GM18519 (cell line): ENCODE data around the gene CCZ1.
"Not testable (repeated sequence)": the region's sequence is repeated elsewhere in the genome, so short reads cannot be mapped to it uniquely, and the experiment has no call there.

ENCODE experiments used
- ATAC-seq: cut with Tn5 transposase; IDR thresholded peaks from one replicate; pipeline ENCODE4 v1.9.1; 2021; ENCODE audit warnings: mild to moderate bottlenecking, moderate library complexity; ENCODE audit not compliant: unreplicated experiment, low FRiP score

CCZ1 gene

DNA sequence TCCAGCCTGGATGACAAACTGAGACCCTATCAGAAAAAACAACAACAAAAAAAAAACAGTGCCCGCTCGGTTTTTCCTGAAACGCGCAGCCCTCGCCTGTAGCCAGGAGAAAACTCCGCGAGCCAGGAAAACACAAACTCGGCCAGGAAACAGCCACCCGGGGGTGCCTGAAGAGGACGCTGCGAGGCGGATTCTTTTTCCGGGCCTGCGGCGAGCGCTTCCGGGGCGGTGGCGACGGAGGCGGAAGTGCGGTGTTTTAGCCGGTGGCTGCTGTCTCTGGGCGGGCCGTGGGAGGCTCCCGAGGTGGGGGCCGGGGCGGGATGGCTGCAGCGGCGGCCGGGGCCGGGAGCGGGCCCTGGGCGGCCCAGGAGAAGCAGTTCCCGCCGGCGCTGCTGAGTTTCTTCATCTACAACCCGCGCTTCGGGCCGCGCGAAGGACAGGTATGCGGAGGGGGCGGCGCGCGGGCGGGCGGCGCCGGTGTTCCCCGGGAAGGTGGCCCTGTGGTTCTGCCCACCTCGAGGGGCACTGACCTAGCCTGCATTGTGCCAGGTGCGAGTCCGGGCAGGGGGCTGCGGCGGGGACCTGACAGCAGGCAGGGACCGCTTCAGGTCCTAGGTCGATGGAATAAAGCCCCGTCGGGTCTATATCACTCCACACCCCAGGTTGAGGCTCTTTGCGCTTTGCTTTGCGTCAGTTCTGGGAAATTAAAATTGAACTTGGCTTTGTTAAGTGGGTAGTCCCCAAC, at the start of gene CCZ1:
Gene CCZ1, plus strand, starts transcription at position 254 of the 745 bp plus-strand sequence. Its CDS starts 67 bp downstream, at position 321.
- peak; percentile 64 for ATAC-seq

- ATAC-seq, result no peak
These were observed 47.6 kb upstream of the CCZ1 start for GRCh38 chr7:5850944-5851343.

- ATAC-seq, result no peak
These were observed 43.8 kb upstream of the CCZ1 start for GRCh38 chr7:5854738-5855137.

DNA sequence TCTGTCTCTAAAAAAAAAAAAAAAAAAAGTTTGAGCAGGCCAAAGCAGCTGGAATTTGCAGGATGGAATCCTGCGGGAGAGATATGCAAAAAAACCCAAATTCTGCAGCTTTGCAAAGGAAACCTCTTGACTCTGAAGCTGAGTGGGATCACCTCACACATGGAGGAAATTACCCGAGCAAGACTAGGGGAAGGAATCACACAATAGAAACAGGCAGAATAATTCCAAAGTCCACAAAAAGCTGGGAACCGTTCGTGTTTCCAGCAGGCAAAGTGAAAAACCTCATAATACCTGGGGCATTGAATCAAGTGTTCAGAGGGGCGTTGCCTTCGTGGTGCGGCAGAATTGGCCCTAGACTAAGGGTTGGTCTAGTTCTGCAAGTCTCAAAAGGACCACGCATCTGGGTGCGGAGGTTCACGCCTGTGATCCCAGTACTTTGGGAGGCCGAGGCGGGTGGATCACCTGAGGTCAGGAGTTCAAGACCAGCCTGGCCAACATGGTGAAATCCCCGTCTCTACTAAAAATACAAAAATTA, 41.4 kb upstream of the CCZ1 start:
- not testable (repeated sequence) for ATAC-seq

- ATAC-seq, result not testable (repeated sequence)
These were observed 40.0 kb upstream of the CCZ1 start for GRCh38 chr7:5858494-5858893.

- ATAC-seq, result not testable (repeated sequence)
These were observed 37.3 kb upstream of the CCZ1 start for GRCh38 chr7:5861281-5861680.

DNA sequence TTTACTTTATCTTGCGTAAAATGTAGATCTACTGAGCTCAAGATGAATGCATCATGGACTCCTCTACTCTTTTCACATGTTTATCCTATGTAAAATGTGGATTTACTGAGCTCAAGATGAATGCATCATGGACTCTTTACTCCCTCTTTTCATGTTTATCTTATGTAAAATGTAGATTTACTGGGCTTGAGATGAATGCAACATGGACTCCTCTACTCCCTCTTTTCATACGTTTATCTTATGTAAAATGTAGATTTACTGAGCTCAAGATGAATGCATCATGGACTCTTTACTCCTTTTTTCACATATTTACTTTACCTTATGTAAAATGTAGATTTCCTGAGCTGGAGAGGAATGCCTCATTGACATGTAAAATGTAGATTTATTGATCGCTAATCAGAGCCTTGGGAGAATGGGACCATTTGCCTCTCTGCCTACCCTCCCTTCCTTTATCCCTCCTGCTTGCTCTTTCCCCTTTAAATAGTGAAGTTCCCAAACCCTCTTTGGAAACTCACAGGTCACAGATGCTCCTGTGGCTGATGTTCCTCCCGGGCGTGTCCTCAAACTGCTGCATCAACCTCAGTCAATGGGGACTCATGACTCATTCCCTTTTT, 35.7 kb upstream of the CCZ1 start:
- not testable (repeated sequence) for ATAC-seq

GRCh38 chr7:5865279-5865931, 33.1 kb upstream of the CCZ1 start:
- not testable (repeated sequence) for ATAC-seq

DNA sequence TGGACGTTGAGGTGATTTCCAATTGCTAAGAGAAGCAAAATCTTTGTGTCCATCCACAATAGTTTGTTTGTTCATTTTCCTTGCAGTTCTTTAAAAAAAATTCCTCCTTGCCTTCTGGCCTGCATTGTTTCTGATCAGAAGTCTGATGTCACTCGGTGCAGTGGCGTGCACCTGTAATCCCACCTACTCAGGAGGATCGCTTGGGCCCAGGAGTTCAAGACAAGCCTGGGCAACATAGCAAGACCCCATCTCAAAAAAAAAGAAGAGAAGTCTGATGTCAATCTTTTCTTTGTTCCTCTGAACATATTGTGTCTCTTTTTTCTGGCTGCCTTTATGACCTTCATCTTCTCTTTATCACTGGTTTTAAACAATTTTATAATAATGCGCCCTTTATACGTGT, 31.5 kb upstream of the CCZ1 start:
- ATAC-seq, result no peak

DNA sequence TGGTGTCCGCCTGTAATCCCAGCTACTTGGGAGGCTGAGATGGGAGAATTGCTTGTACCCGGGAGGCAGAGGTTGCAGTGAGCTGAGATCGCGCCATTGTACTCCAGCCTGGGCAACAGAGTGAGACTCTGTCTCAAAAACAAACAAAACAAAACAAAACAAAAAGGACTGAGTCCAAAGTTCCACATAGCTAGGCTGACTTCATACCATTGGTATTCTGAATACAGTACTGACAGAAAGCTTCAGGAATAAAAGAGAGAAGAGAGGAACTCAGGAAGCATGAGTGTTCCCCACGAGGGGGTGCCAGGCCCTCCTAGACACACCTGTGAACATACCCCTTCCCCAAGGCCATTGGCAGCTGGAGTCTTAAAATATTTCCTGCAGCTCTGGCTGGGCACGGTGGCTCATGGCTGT, 29.6 kb upstream of the CCZ1 start:
- ATAC-seq, result not testable (repeated sequence)

- ATAC-seq, result no peak
These were observed 28.8 kb upstream of the CCZ1 start for GRCh38 chr7:5869691-5870090.

GRCh38 chr7:5870311-5870710, 28.2 kb upstream of the CCZ1 start:
- no peak for ATAC-seq

DNA sequence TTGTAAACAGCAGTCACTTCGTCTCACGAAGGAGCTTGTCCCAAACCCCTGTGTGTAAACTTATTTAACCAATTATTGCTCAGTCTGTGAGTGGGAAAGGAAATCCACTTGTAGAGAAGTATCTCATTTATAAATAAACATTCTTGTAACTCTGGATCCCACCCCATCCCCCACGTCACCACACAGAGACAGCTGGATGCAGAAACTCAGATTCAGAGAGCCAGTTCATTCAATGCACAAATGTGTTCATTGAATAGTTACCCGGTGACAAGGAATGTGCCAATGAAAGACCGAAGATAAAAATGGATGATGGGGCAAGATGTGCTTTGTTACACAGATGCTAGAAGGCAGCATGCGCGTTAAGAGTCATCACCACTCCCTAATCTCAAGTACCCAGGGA, 26.2 kb upstream of the CCZ1 start:
- no peak for ATAC-seq

- ATAC-seq, result not testable (repeated sequence)
These were observed 18.9 kb upstream of the CCZ1 start for GRCh38 chr7:5879591-5879990.

- ATAC-seq, result not testable (repeated sequence)
These were observed 18.4 kb upstream of the CCZ1 start for GRCh38 chr7:5880106-5880505.

DNA sequence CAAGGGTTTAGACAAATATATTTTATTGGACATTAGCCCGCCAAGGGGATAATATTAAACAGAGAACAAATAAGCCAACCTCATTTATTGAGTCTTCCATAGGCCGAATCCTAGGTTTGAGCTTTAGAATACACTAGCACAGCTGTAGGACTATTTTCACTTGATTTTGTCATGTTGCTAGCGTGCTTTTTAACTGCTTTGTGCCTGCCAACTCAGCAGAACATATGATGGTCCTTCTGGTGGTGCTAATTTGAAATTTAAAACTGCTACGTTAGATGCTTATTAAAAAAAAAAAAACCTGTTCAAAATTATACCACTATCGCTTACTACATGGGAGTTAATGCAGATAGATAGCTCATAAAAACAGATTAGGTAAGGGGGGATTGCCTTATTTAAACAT, 14.1 kb upstream of the CCZ1 start:
- not testable (repeated sequence) for ATAC-seq

GRCh38 chr7:5888021-5888420, 10.5 kb upstream of the CCZ1 start:
- ATAC-seq, result not testable (repeated sequence)

DNA sequence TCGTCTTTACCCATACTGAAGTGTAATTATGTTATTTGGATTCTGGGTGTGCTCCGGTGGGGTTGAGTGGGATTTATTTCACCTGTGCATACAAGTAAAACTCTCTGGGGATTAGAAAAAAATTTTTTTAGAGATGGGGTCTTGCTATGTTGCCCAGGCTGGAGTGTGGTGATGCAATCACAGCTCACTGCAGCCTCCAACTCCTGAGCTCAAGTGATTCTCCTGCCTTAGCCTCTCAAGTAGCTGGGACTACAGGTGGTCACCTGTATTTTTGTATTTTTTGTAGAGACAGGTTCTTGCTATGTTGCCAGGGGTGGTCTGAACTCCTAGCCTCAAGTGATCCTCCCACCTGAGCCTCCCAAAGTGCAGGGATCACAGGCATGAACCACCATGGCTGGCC, 8.3 kb upstream of the CCZ1 start:
- not testable (repeated sequence) for ATAC-seq

DNA sequence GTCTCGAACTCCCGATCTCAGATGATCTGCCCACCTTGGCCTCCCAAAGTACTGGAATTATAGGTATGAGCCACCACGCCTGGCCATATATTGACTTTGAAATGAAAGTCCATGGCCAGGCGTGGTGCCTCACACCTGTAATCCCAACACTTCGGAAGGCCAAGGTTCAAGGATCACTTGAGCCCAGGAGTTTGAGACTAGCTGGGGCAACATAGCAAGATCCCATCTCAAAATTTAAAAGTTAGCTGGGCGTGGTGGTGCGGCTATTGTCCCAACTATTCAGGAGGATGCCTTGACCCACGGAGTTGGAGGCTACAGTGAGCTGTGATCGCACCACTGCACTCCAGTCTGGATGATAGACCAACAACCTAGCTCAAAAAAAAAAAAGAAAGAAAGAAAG, 6.0 kb upstream of the CCZ1 start:
- no peak for ATAC-seq

GRCh38 chr7:5897369-5897919, 1.1 kb upstream of the CCZ1 start:
- ATAC-seq, result not testable (repeated sequence)

- ATAC-seq, result not testable (repeated sequence)
These were observed 4.5 kb downstream of the CCZ1 start for GRCh38 chr7:5903002-5903401.
